Measurements from ENCODE around the gene TMCC1. TPM values are rescaled to one million over a fixed set of nuclear protein-coding genes. Genes with fewer than 3 reads are reported as not detected.
"Not testable (repeated sequence)": the region's sequence is repeated elsewhere in the genome, so short reads cannot be mapped to it uniquely, and the experiment has no call there.

TMCC1 gene
- polyA plus RNA-seq, 1 experiment, result 14.4 TPM

DNA sequence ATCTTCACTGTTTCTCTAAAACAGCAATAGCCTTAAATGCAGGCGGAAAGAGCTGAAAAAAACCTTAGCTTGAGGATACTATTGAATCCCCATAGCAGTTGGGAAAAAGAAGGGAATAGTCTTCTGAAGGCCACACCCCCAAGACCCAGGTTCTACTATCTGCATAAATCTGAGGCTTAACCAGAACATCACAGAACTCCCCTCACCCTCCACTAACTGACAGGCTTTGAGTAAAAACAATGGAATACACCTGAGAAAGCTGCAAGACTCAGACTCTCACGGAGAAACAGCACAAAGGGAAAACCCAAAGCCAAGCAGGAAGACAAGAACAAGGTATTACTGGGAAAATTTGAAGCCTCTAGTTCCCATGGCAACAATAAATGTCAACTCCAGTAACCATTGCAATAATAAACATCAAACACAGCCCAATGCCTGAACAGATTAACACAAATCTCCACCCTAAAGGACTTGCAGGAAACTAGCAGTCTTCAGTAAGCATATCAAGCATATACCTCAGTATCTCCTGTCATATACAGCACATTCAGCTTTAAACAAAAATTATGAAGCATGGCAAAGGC is 56.4 kb downstream of the TMCC1 start:
- Histone ChIP-seq H3K27me3 (ENCODE audit: control insufficient read depth, insufficient read depth, low read length) (no peaks in the 10 kb centered on the region), H3K4me3 (ENCODE audit: low read depth, low read length) (no peak overlapping the region), H3K36me3 (ENCODE audit: control insufficient read depth, insufficient read depth, low read length) (no peaks in the 10 kb centered on the region)
- DNase-seq (ENCODE audit: low read depth), result no peak
- TF ChIP-seq, protein P1, sequence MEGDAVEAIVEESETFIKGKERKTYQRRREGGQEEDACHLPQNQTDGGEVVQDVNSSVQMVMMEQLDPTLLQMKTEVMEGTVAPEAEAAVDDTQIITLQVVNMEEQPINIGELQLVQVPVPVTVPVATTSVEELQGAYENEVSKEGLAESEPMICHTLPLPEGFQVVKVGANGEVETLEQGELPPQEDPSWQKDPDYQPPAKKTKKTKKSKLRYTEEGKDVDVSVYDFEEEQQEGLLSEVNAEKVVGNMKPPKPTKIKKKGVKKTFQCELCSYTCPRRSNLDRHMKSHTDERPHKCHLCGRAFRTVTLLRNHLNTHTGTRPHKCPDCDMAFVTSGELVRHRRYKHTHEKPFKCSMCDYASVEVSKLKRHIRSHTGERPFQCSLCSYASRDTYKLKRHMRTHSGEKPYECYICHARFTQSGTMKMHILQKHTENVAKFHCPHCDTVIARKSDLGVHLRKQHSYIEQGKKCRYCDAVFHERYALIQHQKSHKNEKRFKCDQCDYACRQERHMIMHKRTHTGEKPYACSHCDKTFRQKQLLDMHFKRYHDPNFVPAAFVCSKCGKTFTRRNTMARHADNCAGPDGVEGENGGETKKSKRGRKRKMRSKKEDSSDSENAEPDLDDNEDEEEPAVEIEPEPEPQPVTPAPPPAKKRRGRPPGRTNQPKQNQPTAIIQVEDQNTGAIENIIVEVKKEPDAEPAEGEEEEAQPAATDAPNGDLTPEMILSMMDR (IDR thresholded peaks at IDR 0.05; ENCODE audit: insufficient read depth, low read depth, low read length), result no peak
- ChIA-PET CTCF (interaction anchor here (1.3 to 2.2 kb wide), 2 partner anchors 11 to 97 kb away, joined by 3 to 5 read pairs; no protein-coding TSS in a partner anchor), POLR2A (no interaction called here)

DNA sequence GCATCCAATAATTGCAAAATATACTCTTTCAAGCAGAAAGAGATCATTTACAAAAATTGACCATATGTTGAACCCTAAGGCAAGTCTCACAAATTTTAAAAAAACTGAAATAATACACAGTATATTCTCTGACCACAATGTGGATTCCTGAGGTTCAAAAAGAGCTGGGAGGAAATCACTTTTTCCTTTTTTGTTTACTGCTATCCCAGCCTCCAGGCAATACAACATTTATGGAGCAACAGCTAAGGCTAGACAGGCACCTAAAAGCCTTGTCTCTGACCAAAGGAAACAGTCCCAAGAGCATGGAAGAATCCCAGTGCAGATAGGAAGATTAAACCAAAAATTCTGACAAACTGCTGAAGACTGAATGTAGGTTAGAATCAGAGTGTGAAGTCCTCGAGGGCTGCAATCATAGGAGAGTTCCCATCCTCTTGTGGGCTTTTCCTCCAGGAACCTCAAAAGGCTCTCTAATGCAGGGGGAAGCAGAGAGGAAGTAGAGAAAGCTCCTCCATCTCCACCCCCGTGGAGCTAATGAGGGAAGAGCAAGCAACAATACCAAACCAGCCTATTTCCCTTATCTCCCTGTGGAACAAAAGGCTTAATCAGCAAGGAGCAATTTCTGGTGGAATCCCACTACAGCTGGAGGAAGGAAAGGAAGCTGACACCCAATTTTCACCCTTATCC is 57.0 kb downstream of the TMCC1 start:
- DNase-seq (ENCODE audit: low read depth), result no peak
- TF ChIP-seq, protein P1 (IDR thresholded peaks at IDR 0.05; ENCODE audit: insufficient read depth, low read depth, low read length), result no peak
- H3K36me3 ChIP-seq (ENCODE audit: control insufficient read depth, insufficient read depth, low read length), result no peaks in the 10 kb centered on the region
- H3K4me3 ChIP-seq (ENCODE audit: low read depth, low read length), result no peak overlapping the region
- ChIA-PET CTCF (interaction anchor here (1.3 kb wide), 1 partner anchor 12 kb away, joined by 3 read pairs; no protein-coding TSS in a partner anchor), POLR2A (interaction anchor here (0.6 kb wide), 1 partner anchor 566 kb away, joined by 3 read pairs; no protein-coding TSS in a partner anchor)
- no peaks in the 10 kb centered on the region for H3K27me3 ChIP-seq (ENCODE audit: control insufficient read depth, insufficient read depth, low read length)

DNA sequence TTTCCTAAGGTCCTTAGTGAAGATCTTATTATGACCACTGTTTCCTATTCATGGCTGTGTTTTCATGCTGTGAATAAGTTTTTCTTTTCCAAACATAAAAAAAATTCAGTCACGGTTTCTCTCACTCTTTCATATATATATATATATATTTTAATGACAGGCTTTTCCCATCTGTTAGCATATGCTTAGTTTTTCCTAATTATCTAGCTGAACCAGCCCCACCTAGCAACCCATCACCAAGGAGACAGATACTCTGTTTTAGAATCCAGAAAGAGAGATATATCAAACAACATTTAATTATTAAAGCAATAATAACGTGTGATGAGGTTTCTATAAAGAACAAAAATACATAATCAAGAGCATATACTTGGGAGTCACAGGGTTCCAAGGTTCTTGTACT is 58.3 kb downstream of the TMCC1 start:
- CTCF ChIA-PET, result interaction anchor here (1.2 to 2.5 kb wide), 2 partner anchors 10 to 99 kb away, joined by 4 to 11 read pairs; no protein-coding TSS in a partner anchor
- no peak overlapping the region for H3K4me3 ChIP-seq (ENCODE audit: low read depth, low read length)
- H3K27me3 ChIP-seq (ENCODE audit: control insufficient read depth, insufficient read depth, low read length), result no peaks in the 10 kb centered on the region
- TF ChIP-seq, protein P1 (IDR thresholded peaks at IDR 0.05; ENCODE audit: insufficient read depth, low read depth, low read length), result no peak
- POLR2A ChIA-PET, result no interaction called here
- no peaks in the 10 kb centered on the region for H3K36me3 ChIP-seq (ENCODE audit: control insufficient read depth, insufficient read depth, low read length)
- no peak for DNase-seq (ENCODE audit: low read depth)

DNA sequence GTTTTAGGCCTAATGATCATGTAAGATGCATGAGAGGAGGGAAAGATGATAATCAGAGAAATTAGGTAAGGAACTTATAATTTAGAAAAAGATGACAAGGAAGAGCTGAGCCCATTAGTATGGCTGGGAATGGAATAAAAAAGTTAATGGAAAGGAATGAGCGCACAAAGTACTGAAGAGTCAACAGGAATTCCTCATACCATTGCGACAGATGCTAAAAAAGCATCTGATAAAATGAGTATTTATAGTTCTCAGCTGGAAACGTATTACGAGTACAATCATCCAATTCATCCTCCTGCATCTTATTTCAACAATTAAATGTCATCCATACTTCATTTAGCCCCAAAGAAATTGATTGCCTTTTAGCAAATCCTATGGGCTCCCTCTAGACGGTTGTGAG is 58.9 kb downstream of the TMCC1 start:
- CTCF ChIA-PET, result interaction anchor here (1.2 to 2.5 kb wide), 2 partner anchors 10 to 100 kb away, joined by 4 to 11 read pairs; no protein-coding TSS in a partner anchor

DNA sequence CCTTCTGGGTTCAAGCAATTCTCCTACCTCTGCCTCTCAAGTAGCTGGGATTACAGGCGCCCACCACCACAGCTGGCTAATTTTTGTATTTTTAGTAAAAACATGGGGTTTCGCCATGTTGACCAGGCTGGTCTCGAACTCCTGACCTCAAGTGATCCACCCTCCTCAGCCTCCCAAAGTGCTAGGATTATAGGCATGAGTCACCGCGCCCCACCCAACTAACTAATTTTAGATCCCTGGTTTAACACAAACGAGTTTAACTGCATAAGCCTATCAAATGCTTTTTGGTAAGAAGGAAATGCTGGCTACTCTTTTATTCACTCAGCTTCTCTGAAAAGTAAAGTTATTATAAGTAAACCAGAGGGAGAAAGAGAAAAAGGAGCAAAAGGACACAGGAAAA is 61.6 kb downstream of the TMCC1 start:
- CTCF ChIA-PET, result interaction anchor here (1.5 to 2.0 kb wide), 3 partner anchors 102 to 182 kb away, joined by 4 to 6 read pairs (median 5); no protein-coding TSS in a partner anchor
- H3K36me3 ChIP-seq (ENCODE audit: control insufficient read depth, insufficient read depth, low read length); POLR2A ChIA-PET; DNase-seq (ENCODE audit: low read depth); H3K4me3 ChIP-seq (ENCODE audit: low read depth, low read length); H3K27me3 ChIP-seq (ENCODE audit: control insufficient read depth, insufficient read depth, low read length): not testable (repeated sequence)

More for the DNA sequence above, 58.9 kb downstream of the TMCC1 start:
- Histone ChIP-seq H3K4me3 (ENCODE audit: low read depth, low read length) (no peak overlapping the region), H3K36me3 (ENCODE audit: control insufficient read depth, insufficient read depth, low read length) (no peaks in the 10 kb centered on the region), H3K27me3 (ENCODE audit: control insufficient read depth, insufficient read depth, low read length) (no peaks in the 10 kb centered on the region)
- no peak for DNase-seq (ENCODE audit: low read depth)
- TF ChIP-seq, protein P1 (IDR thresholded peaks at IDR 0.05; ENCODE audit: insufficient read depth, low read depth, low read length), result no peak
- POLR2A ChIA-PET, result no interaction called here
